ENCODE data around the gene POGZ.

POGZ gene

DNA sequence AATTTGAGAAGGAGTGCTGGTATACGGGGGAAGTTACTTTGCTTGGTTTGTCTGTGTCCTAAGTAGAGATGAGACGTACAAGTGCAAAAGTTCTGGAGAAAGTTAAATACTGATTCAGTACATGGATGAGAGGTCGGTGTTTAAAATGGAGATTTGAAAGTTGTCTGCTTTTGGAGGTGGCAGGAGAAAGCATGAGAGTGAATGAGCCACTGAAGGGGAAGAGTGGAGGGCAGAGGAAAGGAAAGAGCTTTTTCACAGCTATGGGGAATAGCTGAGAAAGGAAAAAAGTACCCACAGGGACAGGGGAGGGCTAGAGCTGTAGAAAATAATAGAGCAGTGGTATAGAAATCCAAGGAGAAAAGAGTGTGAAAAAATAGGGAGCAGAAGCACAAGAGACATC is 33.7 kb upstream of the POGZ start:
- no peaks in the 10 kb centered on the region for H3K9me3 ChIP-seq
- no peak overlapping the region for H3K4me3 ChIP-seq (ENCODE audit: low read depth, low read length)
- H3K27me3 ChIP-seq: no peaks in the 10 kb centered on the region
- no peaks in the 10 kb centered on the region for H3K36me3 ChIP-seq
- TF ChIP-seq, protein P1, sequence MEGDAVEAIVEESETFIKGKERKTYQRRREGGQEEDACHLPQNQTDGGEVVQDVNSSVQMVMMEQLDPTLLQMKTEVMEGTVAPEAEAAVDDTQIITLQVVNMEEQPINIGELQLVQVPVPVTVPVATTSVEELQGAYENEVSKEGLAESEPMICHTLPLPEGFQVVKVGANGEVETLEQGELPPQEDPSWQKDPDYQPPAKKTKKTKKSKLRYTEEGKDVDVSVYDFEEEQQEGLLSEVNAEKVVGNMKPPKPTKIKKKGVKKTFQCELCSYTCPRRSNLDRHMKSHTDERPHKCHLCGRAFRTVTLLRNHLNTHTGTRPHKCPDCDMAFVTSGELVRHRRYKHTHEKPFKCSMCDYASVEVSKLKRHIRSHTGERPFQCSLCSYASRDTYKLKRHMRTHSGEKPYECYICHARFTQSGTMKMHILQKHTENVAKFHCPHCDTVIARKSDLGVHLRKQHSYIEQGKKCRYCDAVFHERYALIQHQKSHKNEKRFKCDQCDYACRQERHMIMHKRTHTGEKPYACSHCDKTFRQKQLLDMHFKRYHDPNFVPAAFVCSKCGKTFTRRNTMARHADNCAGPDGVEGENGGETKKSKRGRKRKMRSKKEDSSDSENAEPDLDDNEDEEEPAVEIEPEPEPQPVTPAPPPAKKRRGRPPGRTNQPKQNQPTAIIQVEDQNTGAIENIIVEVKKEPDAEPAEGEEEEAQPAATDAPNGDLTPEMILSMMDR (IDR thresholded peaks at IDR 0.05; ENCODE audit: low read depth, low read length): no peak
- DNase-seq: no peak
- H3K4me1 ChIP-seq: no peaks in the 10 kb centered on the region

DNA sequence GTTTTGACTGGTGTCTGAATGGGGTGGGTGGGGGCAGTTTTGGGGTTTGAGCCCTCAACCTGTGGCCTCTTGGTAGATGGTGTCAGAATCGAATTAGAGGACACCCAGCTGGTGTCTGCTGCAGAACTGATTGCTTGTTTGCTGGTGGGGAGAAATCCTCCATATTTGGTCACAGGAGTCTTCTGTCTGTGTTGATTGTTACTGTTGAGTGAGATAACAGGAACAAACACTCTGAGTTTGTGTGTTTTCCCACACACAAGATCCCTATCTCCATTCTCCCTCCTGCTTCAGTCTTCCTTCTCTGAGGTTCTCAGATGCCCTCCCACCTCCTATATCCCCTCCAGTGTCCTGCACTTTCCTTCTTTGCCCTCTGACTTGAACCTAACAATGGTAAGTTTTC is 32.8 kb upstream of the POGZ start:
- Histone ChIP-seq H3K4me3 (ENCODE audit: low read depth, low read length) (no peak overlapping the region), H3K9me3 (no peaks in the 10 kb centered on the region), H3K27me3 (no peaks in the 10 kb centered on the region), H3K4me1 (no peaks in the 10 kb centered on the region), H3K36me3 (no peaks in the 10 kb centered on the region)
- DNase-seq: no peak
- TF ChIP-seq, protein P1 (IDR thresholded peaks at IDR 0.05; ENCODE audit: low read depth, low read length): no peak

DNA sequence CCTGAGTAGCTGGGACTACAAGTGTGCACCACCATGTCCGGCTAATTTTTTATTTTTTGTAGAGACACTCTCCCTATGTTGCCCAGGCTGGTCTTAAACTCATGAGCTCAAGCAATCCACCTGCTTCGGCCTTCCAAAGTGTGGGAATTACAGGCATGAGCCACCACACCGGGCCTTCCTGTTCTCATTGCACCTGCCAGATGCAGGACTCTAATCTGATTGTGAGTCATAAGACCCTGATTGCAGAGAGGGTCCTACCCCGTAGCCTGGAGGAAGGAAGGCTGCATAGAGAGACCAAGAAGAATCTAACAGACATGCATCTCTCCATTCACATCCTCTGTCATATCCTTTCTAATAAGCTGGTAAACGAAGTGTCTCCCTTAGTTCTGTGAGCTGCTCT is 32.3 kb upstream of the POGZ start:
- Histone ChIP-seq H3K36me3 (no peaks in the 10 kb centered on the region), H3K9me3 (no peaks in the 10 kb centered on the region), H3K4me3 (ENCODE audit: low read depth, low read length) (no peak overlapping the region), H3K4me1 (no peaks in the 10 kb centered on the region), H3K27me3 (no peaks in the 10 kb centered on the region)
- TF ChIP-seq, protein P1 (IDR thresholded peaks at IDR 0.05; ENCODE audit: low read depth, low read length): no peak
- DNase-seq: peak; percentile 27

DNA sequence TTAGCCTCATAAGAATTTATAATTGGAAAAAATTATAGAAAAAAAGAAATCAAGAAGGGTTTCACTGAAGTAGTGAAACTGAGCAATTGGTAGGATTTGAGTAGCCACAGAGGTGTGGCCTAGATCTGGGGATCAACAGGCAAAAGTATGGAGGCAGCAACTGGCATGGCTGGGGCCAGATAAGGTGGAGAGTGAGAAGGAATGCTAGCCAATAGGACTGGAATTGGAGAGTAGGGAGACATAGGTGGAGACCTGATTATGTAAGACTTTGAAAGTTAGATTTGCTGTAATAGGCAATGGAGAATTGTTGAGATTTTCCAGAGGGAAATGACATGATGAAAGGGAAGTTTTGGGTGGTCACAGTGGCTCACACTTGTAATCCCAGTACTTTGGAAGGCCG is 27.3 kb upstream of the POGZ start:
- no peaks in the 10 kb centered on the region for H3K36me3 ChIP-seq
- H3K27me3 ChIP-seq: no peaks in the 10 kb centered on the region
- H3K9me3 ChIP-seq: peaks cover 4% of the 10 kb centered on the region
- no peak overlapping the region for H3K4me3 ChIP-seq (ENCODE audit: low read depth, low read length)
- DNase-seq: no peak
- TF ChIP-seq, protein P1 (IDR thresholded peaks at IDR 0.05; ENCODE audit: low read depth, low read length): no peak
- no peaks in the 10 kb centered on the region for H3K4me1 ChIP-seq

DNA sequence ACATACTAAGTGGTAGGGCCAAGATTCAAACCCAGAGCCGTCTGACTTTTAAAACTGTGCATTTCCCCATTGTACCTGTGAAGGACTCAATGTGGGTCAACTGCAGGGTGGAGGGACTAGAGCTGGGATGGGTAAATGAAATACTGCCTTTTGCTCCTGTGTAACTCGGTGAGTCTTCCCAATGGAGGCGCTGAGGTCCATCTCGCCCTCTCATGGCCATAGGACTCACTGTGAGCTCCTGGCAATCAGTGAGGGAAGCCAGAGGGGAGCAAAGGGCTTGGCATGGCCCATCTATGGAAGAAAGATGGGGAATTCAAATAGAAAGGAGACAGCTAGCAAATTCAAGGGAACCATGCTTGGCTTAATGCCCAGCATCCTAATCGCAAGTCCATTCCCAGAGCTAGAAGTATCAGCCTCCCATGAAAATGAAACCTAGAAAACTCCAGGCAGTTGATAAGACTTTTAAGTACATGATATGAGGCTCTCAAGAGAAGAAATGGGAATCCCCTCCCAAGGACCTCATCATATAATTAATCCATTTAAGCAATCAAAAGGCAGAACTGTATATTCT is 26.5 kb upstream of the POGZ start:
- H3K4me3 ChIP-seq (ENCODE audit: low read depth, low read length): no peak overlapping the region
- DNase-seq: peak; percentile 7
- no peaks in the 10 kb centered on the region for H3K36me3 ChIP-seq
- H3K27me3 ChIP-seq: no peaks in the 10 kb centered on the region
- TF ChIP-seq, protein P1 (IDR thresholded peaks at IDR 0.05; ENCODE audit: low read depth, low read length): no peak
- H3K4me1 ChIP-seq: no peaks in the 10 kb centered on the region
- peaks cover 4% of the 10 kb centered on the region for H3K9me3 ChIP-seq

DNA sequence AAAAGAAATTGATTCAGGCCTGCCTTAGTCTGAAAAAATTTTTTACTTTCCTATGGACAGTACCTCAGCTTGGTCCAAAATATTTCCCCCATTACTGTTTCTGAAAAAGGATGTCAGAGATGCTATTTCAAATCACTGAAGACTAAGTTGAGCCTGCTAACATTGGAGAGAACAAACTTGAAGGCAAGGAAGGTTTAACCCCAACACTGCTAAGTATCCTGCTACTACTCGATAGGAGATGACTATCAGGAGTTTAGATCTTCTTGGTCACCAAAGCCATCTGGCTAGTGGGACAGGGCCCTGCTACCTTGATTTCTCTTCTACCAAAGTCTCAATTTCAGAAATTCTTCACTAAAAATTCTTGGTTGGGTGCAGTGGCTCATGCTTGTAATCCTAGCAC is 22.7 kb upstream of the POGZ start:
- H3K4me1 ChIP-seq: no peaks in the 10 kb centered on the region
- no peaks in the 10 kb centered on the region for H3K36me3 ChIP-seq
- DNase-seq: no peak
- H3K4me3 ChIP-seq (ENCODE audit: low read depth, low read length): no peak overlapping the region
- TF ChIP-seq, protein P1 (IDR thresholded peaks at IDR 0.05; ENCODE audit: low read depth, low read length): no peak
- no peaks in the 10 kb centered on the region for H3K27me3 ChIP-seq
- H3K9me3 ChIP-seq: peaks cover 4% of the 10 kb centered on the region

All from BE2C (cell line).